Activated T-cell treated with anti-CD3 and anti-CD28 coated beads, Interleukin-2, amount 50 U/mL, for 72 hours (primary cell): ENCODE results near the gene SHC1. TPM values are rescaled to one million over a fixed set of nuclear protein-coding genes. Genes with fewer than 3 reads are reported as not detected.
A peak's percentile ranks its signal among the peaks of the same experiment; 100 is the strongest.

Experiments used
- ATAC-seq, 2 donors: fragments of 150-1000 bp; cut with Tn5 transposase; replicated peaks in 1 of 2; 2 replicates each; pipeline ENCODE4 v1.10.0; 2021; ENCODE audit warnings: moderate library complexity in 2 of 2, mild to moderate bottlenecking in 1 of 2
- DNase-seq, 2 donors: peaks; one replicate each; pipeline ENCODE4 v3.0.0; 2021 to 2022; ENCODE audit warnings: mixed read lengths in 1 of 2
- H3K27ac Mint-ChIP-seq: one replicate; pipeline ENCODE4 v1.8.0; 2022; ENCODE audit warnings: mild to moderate bottlenecking, moderate library complexity, mixed read lengths
- H3K27me3 Mint-ChIP-seq: one replicate; pipeline ENCODE4 v1.8.0; 2022; ENCODE audit warnings: low read depth, mixed read lengths
- H3K36me3 Mint-ChIP-seq, 2 donors: one replicate each; pipeline ENCODE4 v1.8.0; 2022; ENCODE audit warnings: mixed read lengths in 2 of 2, mild to moderate bottlenecking in 1 of 2; ENCODE audit not compliant: insufficient read depth in 2 of 2
- H3K4me1 Mint-ChIP-seq: one replicate; pipeline ENCODE4 v1.8.0; 2022; ENCODE audit warnings: low read depth, mixed read lengths
- H3K4me3 Mint-ChIP-seq, 2 donors: one replicate each; pipeline ENCODE4 v1.8.0; 2022; ENCODE audit warnings: mild to moderate bottlenecking in 2 of 2, mixed read lengths in 2 of 2, moderate library complexity in 2 of 2
- H3K9me3 Mint-ChIP-seq, 2 donors: one replicate each; pipeline ENCODE4 v1.8.0; 2022; ENCODE audit warnings: mixed read lengths in 2 of 2
- total RNA-seq, 2 donors: library from RNA; stranded (reverse); gene quantifications; one replicate each; pipeline ENCODE4 v1.2.3, GENCODE V29; 2022

SHC1 gene
- total RNA-seq, 2 donors from 2014 or later, result 55.8 to 58.6 TPM

DNA sequence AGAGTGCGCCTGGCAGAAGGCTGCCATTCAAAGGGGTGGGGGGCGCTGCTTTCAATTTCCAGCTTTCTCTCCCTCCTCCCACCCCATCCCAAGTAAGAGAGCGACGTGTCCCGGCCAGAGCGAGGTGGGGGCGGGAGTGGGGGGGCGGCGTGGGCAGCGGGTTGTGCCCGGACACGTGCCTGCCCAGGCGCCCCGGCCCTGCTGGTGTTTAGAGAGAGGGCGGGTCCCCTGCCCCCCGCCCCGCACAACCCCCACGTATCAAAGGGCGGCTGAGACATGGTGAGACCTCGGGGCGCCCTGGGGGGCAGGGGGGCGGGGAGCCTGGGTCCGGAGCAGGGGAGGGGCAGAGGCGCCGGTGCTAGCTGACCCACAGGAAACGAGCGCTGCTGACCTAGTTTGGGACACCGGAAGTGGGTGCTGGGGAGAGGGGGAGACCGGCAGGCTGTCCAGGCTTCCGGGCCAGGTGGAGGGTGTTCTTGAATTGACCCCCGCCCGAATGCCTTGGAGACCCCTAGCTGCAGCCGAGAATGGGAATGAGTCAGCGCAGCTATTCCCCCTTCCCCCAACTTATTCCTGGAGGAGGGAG, 33.3 kb upstream of the SHC1 start:
- H3K4me1 Mint-ChIP-seq, result peaks cover 51% of the 10 kb centered on the region
- ATAC-seq (no peak), DNase-seq (peak; percentile 42 to 71)
- peak overlapping the region; percentile 99 for H3K27ac Mint-ChIP-seq
- H3K27me3 Mint-ChIP-seq, result no peaks in the 10 kb centered on the region
- H3K4me3 Mint-ChIP-seq, result peak overlapping the region; percentile 98 to 99
- H3K9me3 Mint-ChIP-seq, result no peaks in the 10 kb centered on the region
- peaks cover 12 to 14% of the 10 kb centered on the region in 2 donors for H3K36me3 Mint-ChIP-seq

DNA sequence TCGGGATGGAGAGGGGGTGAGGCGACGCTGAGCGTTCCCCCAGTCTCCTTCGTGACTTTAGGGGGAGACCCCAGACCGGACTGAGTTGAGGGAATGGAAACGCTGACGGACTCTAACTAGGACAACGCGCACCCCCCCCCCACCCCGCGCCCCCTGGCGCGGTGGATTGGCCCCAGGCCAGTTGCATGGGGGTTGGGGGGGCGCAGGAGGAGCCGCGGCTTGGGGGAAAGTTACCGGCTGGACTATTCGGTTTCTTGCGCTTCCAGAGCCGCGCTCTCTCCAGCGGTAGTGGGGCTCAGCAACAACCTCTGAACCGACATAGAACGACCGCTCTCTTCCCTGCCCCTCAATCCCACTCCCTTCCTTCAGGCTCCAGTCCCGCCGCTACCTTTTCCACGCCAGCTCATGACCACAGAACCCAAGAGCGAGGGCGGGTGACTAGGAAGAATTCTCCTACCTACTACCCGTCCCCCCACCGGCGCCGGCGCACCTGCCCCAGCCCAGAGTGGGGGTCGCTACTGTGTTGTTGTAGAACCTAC, 32.7 kb upstream of the SHC1 start:
- peaks cover 51% of the 10 kb centered on the region for H3K4me1 Mint-ChIP-seq
- H3K9me3 Mint-ChIP-seq, result no peaks in the 10 kb centered on the region
- no peak for ATAC-seq
- H3K4me3 Mint-ChIP-seq, result peak overlapping the region; percentile 98 to 99
- no peaks in the 10 kb centered on the region for H3K27me3 Mint-ChIP-seq
- peak overlapping the region; percentile 96 for H3K27ac Mint-ChIP-seq
- peaks cover 11 to 13% of the 10 kb centered on the region in 2 donors for H3K36me3 Mint-ChIP-seq
- DNase-seq, result peak; percentile 41 to 43

GRCh38 chr1:155002464-155003226, 32.1 kb upstream of the SHC1 start, which contains the start of gene ZBTB7B:
Gene ZBTB7B, plus strand, starts transcription at chr1:155002802. Its CDS starts 11,859 bp downstream, at chr1:155014661.
- Mint-ChIP-seq H3K27me3 (no peaks in the 10 kb centered on the region), H3K36me3 (peaks cover 11 to 13% of the 10 kb centered on the region in 2 donors), H3K4me1 (peaks cover 53% of the 10 kb centered on the region), H3K4me3 (peak within 1 kb of the TSS; percentile 98 to 99), H3K9me3 (no peaks in the 10 kb centered on the region), H3K27ac (peak within 1 kb of the TSS; percentile 97)
- DNase-seq (peak in 1 of 2 donors; percentile 48), ATAC-seq (peak in 1 of 2 donors; percentile 1)

GRCh38 chr1:155001675-155002463, 31.3 kb upstream of the SHC1 start:
- ATAC-seq (peak; percentile 70), DNase-seq (peak; percentile 99 to 100)
- H3K27me3 Mint-ChIP-seq, result no peaks in the 10 kb centered on the region
- peaks cover 11 to 13% of the 10 kb centered on the region in 2 donors for H3K36me3 Mint-ChIP-seq
- peaks cover 51% of the 10 kb centered on the region for H3K4me1 Mint-ChIP-seq
- peak overlapping the region; percentile 97 for H3K27ac Mint-ChIP-seq
- H3K9me3 Mint-ChIP-seq, result no peaks in the 10 kb centered on the region
- H3K4me3 Mint-ChIP-seq, result peak overlapping the region; percentile 94 to 98

- Mint-ChIP-seq H3K4me3 (peak overlapping the region; percentile 94 to 98), H3K4me1 (peaks cover 46% of the 10 kb centered on the region), H3K9me3 (no peaks in the 10 kb centered on the region), H3K36me3 (peaks cover 11 to 13% of the 10 kb centered on the region in 2 donors), H3K27ac (peak overlapping the region; percentile 41), H3K27me3 (no peaks in the 10 kb centered on the region)
- DNase-seq, result no peak
- ATAC-seq, result no peak
Observed at GRCh38 chr1:155001425-155001674, 30.8 kb upstream of the SHC1 start.

GRCh38 chr1:155000726-155001424, 30.3 kb upstream of the SHC1 start:
- Mint-ChIP-seq H3K4me3 (peak overlapping the region; percentile 94 to 98), H3K27ac (peak overlapping the region; percentile 86), H3K36me3 (peaks cover 11 to 13% of the 10 kb centered on the region in 2 donors), H3K9me3 (no peaks in the 10 kb centered on the region), H3K27me3 (no peaks in the 10 kb centered on the region), H3K4me1 (peaks cover 41% of the 10 kb centered on the region)
- DNase-seq (peak; percentile 94 to 96), ATAC-seq (peak; percentile 61 to 62)

DNA sequence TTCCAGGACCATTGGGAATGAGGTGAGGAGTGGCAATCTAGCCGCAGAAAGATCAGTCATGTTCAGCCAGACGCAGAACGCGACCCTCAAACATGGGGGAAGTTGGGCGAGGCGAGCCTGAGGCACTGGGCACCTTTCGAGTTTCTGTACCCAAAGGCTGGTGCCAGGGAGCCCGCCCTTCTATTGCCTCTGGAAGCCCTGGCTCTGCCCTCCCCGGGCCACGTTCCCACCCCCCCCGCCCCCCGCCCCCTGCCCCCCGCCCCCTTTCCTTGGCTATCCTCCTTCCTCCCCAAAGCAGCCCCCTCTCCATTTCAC, 29.8 kb upstream of the SHC1 start:
- H3K36me3 Mint-ChIP-seq, result peaks cover 11 to 13% of the 10 kb centered on the region in 2 donors
- peak overlapping the region; percentile 84 to 94 for H3K4me3 Mint-ChIP-seq
- no peaks in the 10 kb centered on the region for H3K27me3 Mint-ChIP-seq
- peak overlapping the region; percentile 71 for H3K27ac Mint-ChIP-seq
- H3K4me1 Mint-ChIP-seq, result peaks cover 36% of the 10 kb centered on the region
- H3K9me3 Mint-ChIP-seq, result no peaks in the 10 kb centered on the region
- DNase-seq (no peak), ATAC-seq (no peak)

- H3K4me3 Mint-ChIP-seq, result peak overlapping the region; percentile 84 to 94
- peak overlapping the region; percentile 71 for H3K27ac Mint-ChIP-seq
- H3K27me3 Mint-ChIP-seq, result no peaks in the 10 kb centered on the region
- ATAC-seq (peak; percentile 2 to 6), DNase-seq (peak; percentile 77 to 84)
- H3K9me3 Mint-ChIP-seq, result no peaks in the 10 kb centered on the region
- H3K4me1 Mint-ChIP-seq, result peaks cover 37% of the 10 kb centered on the region
- H3K36me3 Mint-ChIP-seq, result peaks cover 11 to 13% of the 10 kb centered on the region in 2 donors
Observed at GRCh38 chr1:154999571-155000410, 29.2 kb upstream of the SHC1 start.

GRCh38 chr1:154998818-154999570, 28.4 kb upstream of the SHC1 start:
- peak; percentile 80 to 82 for DNase-seq
- H3K9me3 Mint-ChIP-seq, result no peaks in the 10 kb centered on the region
- H3K4me1 Mint-ChIP-seq, result peaks cover 35% of the 10 kb centered on the region
- peak overlapping the region; percentile 5 for H3K27ac Mint-ChIP-seq
- no peaks in the 10 kb centered on the region for H3K27me3 Mint-ChIP-seq
- peak; percentile 1 to 2 for ATAC-seq
- peaks cover 6 to 8% of the 10 kb centered on the region in 2 donors for H3K36me3 Mint-ChIP-seq
- H3K4me3 Mint-ChIP-seq, result peak overlapping the region; percentile 63 to 94

- no peak for ATAC-seq
- Mint-ChIP-seq H3K36me3 (peaks cover 3 to 4% of the 10 kb centered on the region in 2 donors), H3K27me3 (no peaks in the 10 kb centered on the region), H3K9me3 (no peaks in the 10 kb centered on the region), H3K4me3 (peak overlapping the region; percentile 53 to 67), H3K27ac (peak overlapping the region; percentile 42), H3K4me1 (peaks cover 35% of the 10 kb centered on the region)
- no peak for DNase-seq
Observed at GRCh38 chr1:154998201-154998780, 27.7 kb upstream of the SHC1 start.

DNA sequence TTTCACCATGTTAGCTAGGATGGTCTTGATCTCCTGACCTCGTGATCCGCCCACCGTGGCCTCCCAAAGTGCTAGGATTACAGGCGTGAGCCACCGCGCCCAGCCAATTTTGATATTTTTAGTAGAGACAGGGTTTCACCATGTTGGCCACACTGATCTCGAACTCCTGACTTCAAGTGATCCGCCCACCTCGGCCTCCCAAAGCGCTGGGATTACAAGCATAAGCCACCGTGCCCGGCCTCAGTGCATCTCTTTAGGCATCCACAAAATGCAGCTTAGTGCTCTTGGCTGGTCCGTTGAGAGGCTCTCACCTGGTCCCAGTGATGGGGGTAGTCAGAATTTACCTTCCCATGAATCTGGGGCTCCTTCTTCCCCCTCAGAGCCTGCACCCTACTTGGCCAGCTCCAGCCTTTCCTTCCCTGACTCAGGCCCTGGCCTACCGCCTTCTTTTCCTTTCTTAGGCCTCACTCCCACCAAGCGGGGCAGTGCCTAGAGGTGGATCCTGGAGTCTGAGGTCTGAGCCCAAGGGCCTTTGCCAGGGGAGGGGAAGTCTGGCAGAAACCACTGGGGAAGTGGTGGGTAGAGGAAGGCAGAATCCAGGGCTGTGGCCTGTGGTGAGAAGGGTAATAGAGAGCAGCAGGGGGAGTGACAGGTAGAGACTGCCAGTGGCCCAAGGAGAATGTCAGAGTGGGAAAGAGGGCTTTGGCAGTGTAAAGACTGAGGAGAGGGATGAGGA, 26.6 kb upstream of the SHC1 start:
- DNase-seq, result no peak
- H3K36me3 Mint-ChIP-seq, result no peaks in the 10 kb centered on the region
- ATAC-seq, result no peak
- H3K4me1 Mint-ChIP-seq, result peaks cover 35% of the 10 kb centered on the region
- no peaks in the 10 kb centered on the region for H3K9me3 Mint-ChIP-seq
- no peak overlapping the region for H3K27ac Mint-ChIP-seq
- no peaks in the 10 kb centered on the region for H3K27me3 Mint-ChIP-seq
- no peak overlapping the region for H3K4me3 Mint-ChIP-seq
